Fibroblast of gingiva (primary cell): Measurements from ENCODE around the gene YDJC.
"Not testable (repeated sequence)": the region's sequence is repeated elsewhere in the genome, so short reads cannot be mapped to it uniquely, and the experiment has no call there.

Experiments used
- DNase-seq: peaks from one replicate; pipeline ENCODE4 v3.0.0-alpha.2; 2011; ENCODE audit warnings: low read depth

Gene YDJC

DNA sequence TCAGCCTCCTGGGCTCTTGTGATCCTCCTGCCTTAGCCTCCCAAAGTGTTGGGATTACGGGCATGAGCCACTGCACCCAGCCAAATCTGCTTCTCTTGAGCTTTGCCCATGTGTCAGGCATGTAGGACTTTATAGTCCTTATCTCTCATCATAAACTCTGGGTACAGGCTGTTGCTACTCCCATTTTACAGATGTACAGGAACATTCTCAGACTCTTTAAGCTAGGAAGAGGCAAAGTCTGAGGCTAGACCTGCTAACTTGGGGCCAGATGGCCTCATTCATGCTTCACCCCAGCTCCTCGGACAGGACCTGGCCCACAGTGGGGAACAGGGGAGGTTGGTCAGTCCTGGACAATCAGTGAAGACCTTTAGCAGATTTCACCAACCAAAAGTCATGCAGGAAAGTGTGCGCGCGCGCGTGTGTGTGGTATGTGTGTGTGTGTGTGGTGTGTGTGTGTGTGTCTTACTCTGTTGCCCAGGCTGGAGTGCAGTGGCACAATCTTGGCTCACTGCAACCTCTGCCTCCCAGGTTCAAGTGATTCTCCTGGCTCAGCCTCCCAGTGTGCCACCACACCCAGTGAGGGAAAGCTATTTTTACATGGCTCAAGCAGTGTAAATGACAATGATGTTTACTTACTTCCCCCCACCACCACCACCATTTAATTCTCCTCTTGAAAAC lies 23.8 kb downstream of the YDJC start:
- DNase-seq: no peak

DNA sequence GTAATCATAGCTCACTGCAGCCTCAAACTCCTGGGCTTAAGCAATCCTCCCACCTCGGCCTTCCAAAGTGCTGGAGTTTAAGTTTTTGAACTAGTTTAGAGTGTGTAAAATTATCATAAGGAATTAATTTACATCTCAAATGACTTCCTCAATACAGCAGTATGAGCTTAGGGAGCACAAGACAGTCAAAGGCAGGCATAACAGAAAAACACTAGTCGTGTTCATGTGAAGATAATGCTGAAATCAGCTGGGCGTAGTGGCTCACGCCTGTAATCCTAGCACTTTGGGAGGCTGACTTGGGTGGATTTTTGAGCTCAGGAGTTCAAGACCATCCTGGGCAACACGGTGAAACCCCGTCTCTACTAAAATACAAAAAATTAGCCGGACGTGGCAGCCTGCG lies 25.8 kb downstream of the YDJC start:
- DNase-seq: no peak

GRCh38 chr22:21602579-21602978 lies 27.2 kb downstream of the YDJC start:
- no peak for DNase-seq

- DNase-seq: no peak
Observed at GRCh38 chr22:21599053-21599893, 30.5 kb downstream of the YDJC start.

- no peak for DNase-seq
Observed at GRCh38 chr22:21598302-21598701, 31.5 kb downstream of the YDJC start.

- DNase-seq: not testable (repeated sequence)
Observed at GRCh38 chr22:21596356-21597135, 33.3 kb downstream of the YDJC start.

- DNase-seq: no peak
Observed at GRCh38 chr22:21594865-21595452, 34.9 kb downstream of the YDJC start.

DNA sequence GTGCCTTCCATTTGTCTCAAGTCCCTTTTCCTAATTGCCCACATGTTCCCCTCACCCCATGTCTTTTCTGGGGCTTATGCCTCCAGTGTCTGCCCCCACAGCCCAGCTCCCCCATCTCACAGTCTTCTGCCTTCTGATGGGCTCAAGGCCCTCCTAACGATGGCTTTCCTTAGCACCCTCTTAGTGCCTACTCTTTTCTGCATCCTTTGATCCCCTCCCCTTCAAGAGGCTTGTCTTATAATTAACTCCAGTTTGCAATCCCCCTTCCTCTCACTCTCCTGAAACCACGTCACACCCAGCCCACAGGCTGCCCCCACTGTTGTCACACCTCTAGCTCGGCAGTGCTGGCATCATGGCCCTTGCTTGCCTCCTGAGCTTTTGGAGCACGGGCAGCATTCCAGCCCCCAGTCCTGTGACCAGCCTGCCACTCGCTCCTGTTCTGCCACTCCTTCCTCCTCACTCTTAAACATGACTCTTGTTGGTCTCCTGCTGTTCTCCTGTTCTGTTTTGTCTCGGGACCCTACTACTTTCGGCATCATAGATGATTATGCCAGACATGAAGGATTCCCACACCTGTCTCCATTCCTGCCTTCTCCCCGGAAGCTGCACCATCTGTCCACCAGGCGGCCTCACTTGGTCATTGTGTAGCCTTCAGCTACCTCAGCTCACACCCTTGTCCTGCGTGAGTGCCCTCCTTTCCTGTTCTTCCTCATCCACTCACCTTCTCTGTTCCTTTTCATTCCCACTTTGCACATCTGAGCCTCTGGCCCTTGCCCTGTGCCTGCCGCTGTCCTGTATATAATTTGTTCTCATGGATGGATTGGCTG lies 36.2 kb downstream of the YDJC start:
- DNase-seq: no peak

DNA sequence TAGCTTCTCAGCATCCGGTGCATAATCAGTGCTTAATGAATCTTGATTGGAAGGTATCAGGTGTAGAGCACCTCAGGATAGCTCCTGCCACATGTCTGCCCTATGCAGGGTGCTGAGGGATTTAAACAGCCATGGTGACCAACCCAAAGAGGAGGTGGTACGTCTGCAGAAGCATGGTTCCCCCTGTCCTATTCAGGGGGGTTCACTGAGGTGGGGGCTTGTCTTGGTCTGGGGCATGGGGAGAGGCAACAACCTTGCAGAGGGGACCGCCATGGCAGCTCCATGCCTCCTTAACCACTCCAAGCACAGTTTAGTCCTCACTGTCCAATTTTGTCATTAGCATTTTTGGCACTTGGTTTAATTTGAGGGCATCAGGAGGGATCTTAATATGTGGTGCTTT lies 37.4 kb downstream of the YDJC start:
- no peak for DNase-seq

- DNase-seq: no peak
Observed at GRCh38 chr22:21591695-21592094, 38.1 kb downstream of the YDJC start.

DNA sequence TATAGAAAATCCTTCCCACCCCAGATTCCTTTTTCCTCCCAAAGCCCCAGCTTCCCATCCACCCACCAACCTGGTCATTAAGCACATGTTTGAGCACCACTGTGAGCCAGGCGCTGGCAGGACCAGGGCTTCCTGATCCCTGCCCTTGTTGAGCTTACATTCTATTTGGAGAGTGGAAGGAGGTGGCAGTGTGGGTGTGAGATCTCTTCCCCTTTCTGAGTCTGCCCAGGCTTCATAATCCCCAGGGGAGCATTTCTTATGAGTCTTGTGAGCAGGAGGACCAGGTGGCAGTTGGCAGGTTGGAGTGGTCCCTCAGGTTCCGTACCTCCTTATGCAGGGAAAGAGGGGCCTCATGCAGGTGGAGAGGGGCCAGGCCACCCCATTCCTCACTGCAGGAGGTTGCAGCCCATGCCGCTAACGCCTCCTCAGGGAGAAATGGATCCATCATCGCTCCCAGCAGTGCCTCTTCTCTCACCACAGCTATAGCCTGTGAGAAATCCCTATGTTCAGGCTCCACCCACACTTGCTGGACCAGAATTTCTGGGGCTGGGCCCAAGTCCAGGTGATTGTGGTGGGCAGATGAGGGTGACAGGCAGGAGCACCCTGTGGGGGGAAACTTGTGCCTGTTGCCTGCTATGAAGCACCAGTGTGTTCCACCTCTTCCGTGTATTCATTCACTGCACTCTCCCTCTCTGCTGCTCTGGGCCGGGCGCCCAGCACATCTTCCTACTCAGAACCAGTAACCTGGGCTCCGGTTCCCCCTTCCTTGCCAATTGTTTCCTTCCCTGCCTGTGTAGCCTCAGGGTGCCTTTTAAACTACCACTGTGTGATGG lies 38.8 kb downstream of the YDJC start:
- DNase-seq: no peak

GRCh38 chr22:21589396-21589795 lies 40.4 kb downstream of the YDJC start:
- peak; percentile 27 for DNase-seq

DNA sequence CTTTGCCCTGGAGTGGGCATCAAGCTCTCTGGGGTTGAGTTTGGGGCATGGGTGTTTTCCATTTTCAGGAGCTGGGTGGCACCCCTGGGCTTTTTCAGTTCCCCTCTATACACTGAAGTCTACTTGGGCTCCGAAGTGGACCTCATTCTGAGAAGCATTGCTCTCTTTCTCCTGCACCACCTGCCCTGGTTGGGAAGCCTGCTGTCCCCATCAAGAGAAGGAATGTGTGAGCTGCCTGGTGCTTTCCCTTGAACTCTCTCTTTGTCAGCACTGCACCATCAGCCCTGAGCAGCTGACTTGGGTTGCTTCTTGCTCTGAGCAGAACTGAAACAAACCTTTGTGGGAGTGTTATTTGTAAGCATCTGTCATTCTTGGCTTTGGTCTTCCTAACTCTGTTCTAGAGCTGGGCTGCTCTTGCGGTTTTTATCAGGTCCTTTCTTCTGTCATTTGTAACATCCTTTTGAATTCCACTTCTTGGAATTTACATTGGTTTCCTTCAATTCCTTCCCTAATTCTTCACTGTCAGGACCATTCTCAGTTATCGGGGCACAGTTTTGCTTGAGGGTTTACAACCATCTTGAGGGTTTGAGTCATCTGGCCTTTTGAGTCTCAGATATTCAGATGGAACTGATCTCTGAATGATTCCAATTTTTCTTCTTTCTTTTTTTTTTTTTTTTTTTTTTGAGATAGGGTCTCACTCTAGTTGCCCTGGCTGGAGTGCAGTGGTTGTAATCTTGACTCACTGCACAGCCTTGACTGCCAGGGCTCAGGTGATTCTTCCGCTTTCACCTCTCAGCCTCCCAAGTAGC lies 41.8 kb downstream of the YDJC start:
- no peak for DNase-seq

- no peak for DNase-seq
Observed at GRCh38 chr22:21585389-21585788, 44.4 kb downstream of the YDJC start.

DNA sequence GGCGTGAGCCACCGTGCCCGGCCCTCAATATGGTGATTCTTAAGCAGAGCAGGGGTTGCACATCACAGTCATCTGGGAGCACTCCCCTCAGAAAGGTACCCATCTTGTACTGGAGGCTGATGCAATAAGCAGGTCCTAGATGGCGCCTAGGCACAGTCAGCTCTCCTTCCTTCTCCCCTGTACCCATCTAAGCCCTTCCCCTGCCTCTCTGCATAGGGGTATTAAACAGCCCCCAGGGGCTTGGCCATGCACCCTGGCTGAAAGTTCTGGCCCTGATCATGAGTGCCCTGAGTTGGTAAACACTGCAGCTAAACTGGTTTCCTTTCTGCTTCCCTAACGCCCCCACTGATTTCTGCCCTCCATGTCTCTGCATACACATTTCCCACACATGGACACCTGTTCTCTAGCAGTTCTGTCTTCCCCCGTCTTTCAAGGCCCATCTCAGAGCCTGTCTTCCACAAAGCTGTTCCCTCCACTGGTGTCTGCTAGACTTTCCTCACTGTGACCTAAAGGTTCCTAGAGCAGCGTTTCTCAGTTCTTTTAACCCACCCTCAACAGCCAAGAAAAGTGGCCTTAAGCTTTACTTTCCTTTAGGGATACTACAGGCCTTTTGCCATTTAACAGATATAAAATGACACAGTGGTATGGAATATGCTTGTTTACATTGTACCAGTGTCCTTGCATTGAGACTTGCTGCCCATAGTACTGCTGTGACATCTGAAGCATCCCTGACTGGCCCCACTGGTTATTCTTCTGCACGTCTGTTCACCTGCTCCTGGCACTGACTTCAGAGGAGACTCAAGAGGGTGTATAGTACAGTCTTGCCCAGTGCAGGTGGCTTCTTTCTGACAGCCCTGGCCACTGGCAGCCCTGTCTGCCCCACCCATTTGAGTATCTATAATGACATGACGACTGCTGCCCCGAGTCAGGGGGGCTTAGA lies 46.8 kb downstream of the YDJC start:
- no peak for DNase-seq

GRCh38 chr22:21581009-21581713 lies 48.7 kb downstream of the YDJC start:
- not testable (repeated sequence) for DNase-seq

GRCh38 chr22:21580623-21581007 lies 49.2 kb downstream of the YDJC start:
- DNase-seq: not testable (repeated sequence)

GRCh38 chr22:21579474-21579851 lies 50.4 kb downstream of the YDJC start:
- DNase-seq: no peak
